ENCODE results near the gene UBR3. TPM values are rescaled to one million over a fixed set of nuclear protein-coding genes. Genes with fewer than 3 reads are reported as not detected.
"Not testable (repeated sequence)": the region's sequence is repeated elsewhere in the genome, so short reads cannot be mapped to it uniquely, and the experiment has no call there.

Gene UBR3
- total RNA-seq, 3 donors from 2014 or later (not counting 1 experiment from before 2014, with no cell fraction given): 40.8 to 54.5 (median 41.0) TPM

GRCh38 chr2:170122883-170123547, 295.8 kb downstream of the UBR3 start:
- Mint-ChIP-seq H3K36me3 (peaks cover 13% of the 10 kb centered on the region), H3K4me3 (no peak overlapping the region), H3K9me3 (peaks cover 2 to 4% of the 10 kb centered on the region in 2 donors), H3K4me1 (peaks cover 5 to 7% of the 10 kb centered on the region in 2 donors), H3K27ac (no peak overlapping the region), H3K27me3 (ENCODE audit: low read depth in 2 of 2) (peaks cover 0 to 4% of the 10 kb centered on the region in 2 donors)
- no peak for TF ChIP-seq CTCF (IDR thresholded peaks at IDR 0.05)
- Histone ChIP-seq H3K27me3 (ENCODE audit: control insufficient read depth, insufficient read depth, low read length) (no peaks in the 10 kb centered on the region), H3K4me1 (ENCODE audit: control insufficient read depth, insufficient read depth, low read length) (peaks cover 11% of the 10 kb centered on the region), H3K9me3 (ENCODE audit: control insufficient read depth, insufficient read depth, low read length) (no peaks in the 10 kb centered on the region), H3K36me3 (ENCODE audit: control insufficient read depth, insufficient read depth, low read length) (no peaks in the 10 kb centered on the region), H3K27ac (ENCODE audit: low read length) (no peak overlapping the region), H3K4me3 (ENCODE audit: low read length) (no peak overlapping the region)
- intact Hi-C loops (cut with micrococcal nuclease): no loop called here
- ATAC-seq (no peak), DNase-seq (no peak)

- Histone ChIP-seq H3K27me3 (ENCODE audit: control insufficient read depth, insufficient read depth, low read length) (no peaks in the 10 kb centered on the region), H3K4me1 (ENCODE audit: control insufficient read depth, insufficient read depth, low read length) (peaks cover 11% of the 10 kb centered on the region), H3K36me3 (ENCODE audit: control insufficient read depth, insufficient read depth, low read length) (no peaks in the 10 kb centered on the region), H3K27ac (ENCODE audit: low read length) (no peak overlapping the region), H3K9me3 (ENCODE audit: control insufficient read depth, insufficient read depth, low read length) (no peaks in the 10 kb centered on the region), H3K4me3 (ENCODE audit: low read length) (no peak overlapping the region)
- Mint-ChIP-seq H3K9me3 (peaks cover 3 to 6% of the 10 kb centered on the region in 2 donors), H3K27ac (no peak overlapping the region), H3K27me3 (ENCODE audit: low read depth in 2 of 2) (peaks cover 0 to 6% of the 10 kb centered on the region in 2 donors), H3K36me3 (peaks cover 19% of the 10 kb centered on the region), H3K4me1 (peaks cover 5 to 7% of the 10 kb centered on the region in 2 donors), H3K4me3 (no peak overlapping the region)
- no peak for TF ChIP-seq CTCF (IDR thresholded peaks at IDR 0.05)
- no peak for ATAC-seq
- intact Hi-C loops (cut with micrococcal nuclease): no loop called here
- no peak for DNase-seq
- WGBS (ENCODE audit: insufficient coverage): 100% methylated on average over 2 of the region's 2 CpGs
These were observed 296.3 kb downstream of the UBR3 start for GRCh38 chr2:170123593-170123992.

- H3K27me3 ChIP-seq (ENCODE audit: control insufficient read depth, insufficient read depth, low read length); DNase-seq; H3K27ac Mint-ChIP-seq; H3K4me3 Mint-ChIP-seq; ATAC-seq; intact Hi-C loops (cut with micrococcal nuclease); H3K4me1 Mint-ChIP-seq; H3K27me3 Mint-ChIP-seq (ENCODE audit: low read depth in 2 of 2); H3K4me3 ChIP-seq (ENCODE audit: low read length); H3K27ac ChIP-seq (ENCODE audit: low read length); H3K36me3 ChIP-seq (ENCODE audit: control insufficient read depth, insufficient read depth, low read length); H3K9me3 ChIP-seq (ENCODE audit: control insufficient read depth, insufficient read depth, low read length): not testable (repeated sequence)
- Mint-ChIP-seq H3K9me3 (peaks cover 5 to 15% of the 10 kb centered on the region in 2 donors), H3K36me3 (peaks cover 40% of the 10 kb centered on the region)
- 74% methylated on average over 8 of the region's 8 CpGs for WGBS (ENCODE audit: insufficient coverage)
- peaks cover 11% of the 10 kb centered on the region for H3K4me1 ChIP-seq (ENCODE audit: control insufficient read depth, insufficient read depth, low read length)
These were observed 299.0 kb downstream of the UBR3 start for GRCh38 chr2:170126138-170126728.

Other genes with a start within 250 kb of the UBR3 start
- 10 to 100 TPM; 42.2 to 58.3 (median 56.1) TPM for gene PPIG, start 243.1 kb upstream of the UBR3 start, total RNA-seq
- 1 to 10 TPM in 2 of 3 donors, under 1 TPM in 1; 0.27 to 8.4 (median 1.5) TPM for gene CFAP210, start 133.0 kb upstream of the UBR3 start, total RNA-seq
- gene PHOSPHO2, start 133.0 kb upstream of the UBR3 start, total RNA-seq: 1 to 10 TPM; 3.6 to 9.5 (median 5.8) TPM
- gene KLHL23, start 93.6 kb upstream of the UBR3 start, total RNA-seq: 1 to 10 TPM; 2.5 to 4.2 (median 3.0) TPM
- gene SSB, start 28.6 kb upstream of the UBR3 start, total RNA-seq: 100 to 1,000 TPM in 2 of 3 donors, 10 to 100 TPM in 1; 95.5 to 125 (median 102) TPM
- 10 to 100 TPM; 14.7 to 28.2 (median 21.3) TPM for gene METTL5, start 2.5 kb upstream of the UBR3 start, total RNA-seq

All from natural killer cell (primary cell).